Stimulated activated CD8-positive, alpha-beta memory T cell treated with anti-CD3 and anti-CD28 coated beads, Interleukin-12 subunit alpha, Interleukin-12 subunit beta, amount 100 ng/mL, for 1 hour (primary cell): Measurements from ENCODE around the gene GPR108.
A peak's percentile ranks its signal among the peaks of the same experiment; 100 is the strongest.
"Not testable (repeated sequence)": the region's sequence is repeated elsewhere in the genome, so short reads cannot be mapped to it uniquely, and the experiment has no call there.

Experiments
- DNase-seq: peaks from one replicate; pipeline ENCODE4 v3.0.0-alpha.2; 2020; ENCODE audit warnings: low read depth

Gene GPR108

GRCh38 chr19:6737284-6737872, at the start of gene GPR108:
TSS of gene GPR108 (minus strand) at chr19:6737580. CDS start at chr19:6737576, 4 bp downstream.
- DNase-seq = peak; percentile 99

- no peak for DNase-seq
These were observed 41.8 kb upstream of the GPR108 start for GRCh38 chr19:6779206-6779605.

DNA sequence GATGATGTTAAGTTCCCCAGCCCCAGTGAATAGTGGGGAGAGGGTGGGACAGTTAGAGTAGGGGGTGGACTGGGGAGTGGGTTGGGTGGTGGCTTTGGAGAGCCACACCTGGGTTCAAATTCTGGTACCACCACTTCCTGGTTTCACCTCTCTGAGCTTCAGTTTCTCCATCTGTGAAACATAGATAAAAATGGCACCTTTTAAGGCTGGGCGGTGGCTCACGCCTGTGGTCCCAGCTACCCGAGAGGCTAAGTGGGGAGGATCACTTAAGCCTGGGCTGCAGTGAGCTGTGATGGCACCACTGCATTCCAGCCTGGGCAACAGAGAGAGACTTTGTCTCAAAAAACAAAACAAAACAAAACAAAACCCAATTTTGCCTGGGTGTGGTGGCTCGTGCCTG, 41.0 kb upstream of the GPR108 start:
- no peak for DNase-seq

DNA sequence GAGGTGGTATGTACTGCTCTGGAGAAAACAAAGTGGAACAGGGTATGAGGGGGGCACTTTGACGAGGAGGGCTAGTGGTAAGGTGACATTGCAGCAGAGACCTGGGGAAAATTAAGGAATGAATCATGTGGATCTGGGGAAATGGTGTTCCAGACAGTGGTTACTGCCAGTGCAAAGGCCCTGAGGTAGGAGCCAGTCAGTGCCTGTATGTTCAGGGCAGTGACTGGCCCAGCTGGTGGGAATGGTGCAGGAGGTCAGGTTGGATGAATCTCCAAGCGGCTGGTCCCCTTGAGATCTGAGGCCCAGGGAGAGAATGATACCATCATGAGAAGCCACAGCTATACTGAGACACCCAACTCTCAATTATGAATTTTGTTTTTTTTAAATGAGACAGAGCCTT, 40.1 kb upstream of the GPR108 start:
- no peak for DNase-seq

GRCh38 chr19:6776999-6777398, 39.6 kb upstream of the GPR108 start:
- DNase-seq = no peak

- DNase-seq = not testable (repeated sequence)
These were observed 38.7 kb upstream of the GPR108 start for GRCh38 chr19:6776045-6776444.

DNA sequence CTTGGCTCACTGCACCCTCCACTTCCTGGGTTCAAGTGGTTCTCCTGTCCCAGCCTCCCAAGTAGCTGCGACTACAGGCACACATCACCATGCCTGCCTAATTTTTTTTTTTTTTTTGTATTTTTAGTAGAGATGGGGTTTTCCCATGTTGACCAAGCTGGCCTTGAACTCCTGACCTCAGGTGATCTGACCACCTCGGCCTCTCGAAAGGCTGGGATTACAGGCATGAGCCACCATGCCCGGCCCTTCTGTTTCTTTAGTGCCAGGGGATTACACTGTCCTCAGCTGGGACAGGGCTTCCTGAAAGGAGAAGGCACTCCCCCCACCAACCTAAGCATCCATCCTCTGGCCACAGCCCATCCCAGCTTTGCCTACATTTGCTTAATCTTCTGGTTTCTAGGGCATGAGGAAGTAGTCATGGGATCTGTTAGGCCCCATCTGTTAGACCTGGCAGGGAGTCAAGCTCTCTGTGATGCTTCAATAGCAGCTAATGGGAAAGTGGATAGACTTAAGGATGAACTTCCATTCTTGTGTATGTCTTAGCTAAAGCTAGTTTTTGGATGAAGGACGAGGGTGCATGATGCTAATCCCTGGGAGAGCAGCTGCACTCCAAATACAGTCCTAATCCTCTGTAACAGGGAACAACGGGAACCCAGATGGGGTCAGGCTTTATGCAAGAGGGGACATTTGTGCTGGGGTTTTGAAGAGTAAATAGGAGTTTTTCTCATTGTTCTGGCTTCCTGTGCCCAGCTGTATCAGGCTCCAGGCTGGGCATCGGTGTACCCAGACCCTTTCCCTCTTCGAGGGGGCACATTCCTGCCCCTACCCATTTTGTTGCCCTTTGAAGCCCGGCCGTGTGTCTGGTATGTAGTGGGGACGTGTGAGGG, 37.7 kb upstream of the GPR108 start:
- DNase-seq = no peak

GRCh38 chr19:6773323-6773931, 36.0 kb upstream of the GPR108 start:
- no peak for DNase-seq

DNA sequence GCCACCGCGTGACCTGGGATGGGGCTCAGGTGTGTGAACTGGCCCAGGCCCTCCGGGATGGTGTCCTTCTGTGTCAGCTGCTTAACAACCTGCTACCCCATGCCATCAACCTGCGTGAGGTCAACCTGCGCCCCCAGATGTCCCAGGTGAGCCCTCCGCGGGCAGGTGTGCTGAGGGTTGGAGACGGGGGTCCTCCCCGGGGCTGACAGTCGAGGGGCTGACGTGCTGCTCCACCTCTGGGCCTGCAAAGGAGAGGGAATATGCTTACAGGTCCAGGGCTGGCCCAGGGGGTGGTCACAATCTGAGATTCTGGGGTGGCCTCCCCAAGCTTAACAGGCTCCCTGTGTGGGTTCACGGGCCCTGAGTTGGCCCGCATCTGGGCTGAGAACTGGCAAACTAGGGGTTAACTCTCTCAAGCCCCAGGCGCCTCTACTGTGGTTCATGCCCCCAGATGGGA, 35.5 kb upstream of the GPR108 start:
- no peak for DNase-seq

- DNase-seq = peak; percentile 69
These were observed 34.9 kb upstream of the GPR108 start, which contains the start of gene VAV1 for GRCh38 chr19:6772028-6772865. TSS of gene VAV1 (plus strand) at chr19:6772708. CDS start at chr19:6772808, 100 bp downstream.

- DNase-seq = not testable (repeated sequence)
These were observed 34.3 kb upstream of the GPR108 start for GRCh38 chr19:6771648-6772027.

DNA sequence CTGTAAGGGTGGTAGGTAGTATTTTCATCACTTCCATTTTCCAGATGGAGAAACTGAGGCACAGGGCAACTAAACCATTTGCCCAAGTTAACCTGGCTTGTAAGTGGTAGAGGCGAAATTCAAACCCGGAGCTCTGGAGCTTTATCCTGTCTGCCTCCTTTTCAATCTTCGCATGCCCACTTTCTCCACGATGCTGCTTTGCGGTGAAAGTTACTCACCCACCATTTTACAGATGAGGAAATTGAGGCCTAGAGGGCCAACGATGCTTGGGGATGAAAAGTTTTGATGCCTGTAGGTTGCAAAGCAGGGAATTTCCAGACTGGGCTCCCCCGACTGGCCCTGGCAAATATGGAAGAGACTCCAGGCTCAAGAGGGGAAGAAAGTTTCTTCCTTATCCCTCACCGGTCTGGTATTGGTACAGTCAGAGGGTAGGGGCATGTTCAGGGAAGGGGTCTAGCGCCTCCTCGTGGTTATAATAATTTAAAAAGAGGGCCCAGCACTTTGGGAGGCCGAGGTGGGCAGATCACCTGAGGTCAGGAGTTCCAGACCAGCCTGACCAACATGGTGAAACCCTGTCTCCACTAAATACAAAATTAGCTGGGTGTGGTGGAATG, 31.7 kb upstream of the GPR108 start:
- no peak for DNase-seq

DNA sequence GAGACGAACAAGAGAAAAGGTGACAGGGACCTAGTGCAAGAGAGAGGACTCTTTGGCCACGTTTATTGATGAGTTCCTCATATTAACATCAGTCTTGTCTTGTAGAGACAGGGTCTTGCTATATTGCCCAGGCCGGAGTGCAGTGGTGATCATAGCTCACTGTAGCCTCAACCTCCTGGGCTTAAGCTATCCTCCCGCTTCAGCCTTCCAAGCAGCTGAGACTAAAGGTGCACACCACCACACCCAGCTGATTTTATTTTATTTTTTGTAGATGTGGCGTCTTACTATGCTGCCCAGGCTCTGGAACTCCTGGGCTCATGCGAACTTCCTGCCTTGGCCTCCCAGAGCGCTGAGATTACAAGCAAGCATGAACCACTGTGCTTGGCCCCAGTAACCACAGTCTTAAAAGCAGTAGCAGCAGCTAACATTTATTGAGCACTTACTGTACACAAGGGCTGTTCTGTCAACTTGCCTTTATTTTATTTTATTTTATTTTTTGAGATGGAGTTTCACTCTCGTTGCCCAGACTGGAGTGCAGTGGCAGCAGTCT, 30.9 kb upstream of the GPR108 start:
- no peak for DNase-seq

GRCh38 chr19:6767357-6768235, 30.2 kb upstream of the GPR108 start, which contains the start of gene SH2D3A:
TSS of gene SH2D3A (minus strand) at chr19:6767435. CDS start at chr19:6763748, 3,687 bp downstream.
- DNase-seq = peak; percentile 90

DNA sequence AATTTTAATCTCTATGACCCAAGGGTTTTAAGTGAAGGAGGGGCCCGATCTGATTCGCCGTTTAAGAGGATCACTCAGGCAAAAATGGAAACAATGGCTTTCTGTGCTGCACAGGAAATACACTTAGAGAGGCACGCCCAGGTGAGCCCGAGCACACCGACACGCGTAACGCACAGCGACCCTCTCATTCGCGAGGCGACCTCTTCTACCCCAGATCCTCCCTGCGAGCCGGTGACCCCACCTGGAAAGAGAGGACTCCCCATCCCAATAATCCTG, 29.6 kb upstream of the GPR108 start:
- DNase-seq = peak; percentile 44

DNA sequence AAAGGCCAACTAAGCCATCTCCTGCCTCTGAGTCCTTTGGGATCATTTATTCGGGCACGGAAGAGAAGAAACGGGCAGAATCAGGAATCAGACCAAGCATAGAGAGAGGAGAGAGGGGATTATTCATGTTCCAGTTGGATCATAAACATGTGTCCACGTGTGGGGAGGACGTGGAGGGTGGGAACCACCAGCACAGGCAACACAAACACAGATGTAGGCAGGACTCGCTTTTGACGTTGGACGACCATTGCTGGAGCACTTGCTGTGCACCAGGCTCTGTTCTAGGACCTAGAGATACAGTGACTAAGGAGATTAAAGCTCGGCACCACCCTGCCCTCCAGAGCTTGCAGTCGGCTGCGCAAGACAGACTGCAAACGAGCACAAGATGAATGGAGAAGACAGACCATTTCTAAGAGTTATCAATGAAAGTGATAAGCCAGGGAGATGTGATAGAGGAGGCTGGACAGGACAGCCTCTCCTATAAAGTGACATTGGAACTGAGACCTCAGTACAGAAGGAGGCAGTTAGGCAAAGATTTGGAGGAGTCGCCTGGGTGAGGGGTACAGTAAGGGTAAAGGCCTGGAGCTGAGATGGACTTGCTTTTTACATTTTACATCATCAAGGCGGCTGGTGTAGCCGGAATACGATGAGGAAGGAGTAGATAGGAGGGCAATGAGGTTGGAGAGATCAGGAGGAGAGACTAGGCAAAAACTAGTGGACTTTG, 29.1 kb upstream of the GPR108 start:
- no peak for DNase-seq

DNA sequence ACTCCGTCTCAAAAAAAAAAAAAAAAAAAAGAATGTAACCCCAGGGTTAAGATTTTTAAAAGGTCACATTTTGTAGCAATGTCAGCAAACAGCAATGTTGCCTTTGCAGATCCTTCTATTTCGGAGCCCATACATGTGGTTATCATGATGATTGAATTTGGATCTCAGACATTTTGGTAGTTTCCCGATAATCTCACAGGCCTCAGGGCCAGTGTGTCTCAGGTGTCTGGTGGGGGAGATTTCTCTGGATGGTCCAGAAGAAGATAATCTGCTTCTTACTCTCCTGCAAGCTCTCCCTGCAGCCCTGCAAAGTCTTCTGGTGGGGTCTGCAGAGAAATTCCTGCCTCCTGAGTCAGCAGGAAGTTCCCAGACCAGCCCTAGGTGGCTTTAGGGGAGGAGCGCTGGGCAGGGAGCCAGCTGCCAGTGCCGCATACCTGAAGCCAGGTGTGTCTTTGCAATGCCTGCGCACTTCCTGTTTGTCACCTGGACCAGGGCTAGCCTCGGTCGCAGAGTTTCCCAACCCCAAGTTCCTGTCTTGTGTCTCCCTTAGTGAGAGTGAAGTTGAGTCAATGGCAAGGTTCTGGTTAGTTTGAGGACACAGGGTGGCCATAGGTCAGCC, 28.5 kb upstream of the GPR108 start:
- no peak for DNase-seq

DNA sequence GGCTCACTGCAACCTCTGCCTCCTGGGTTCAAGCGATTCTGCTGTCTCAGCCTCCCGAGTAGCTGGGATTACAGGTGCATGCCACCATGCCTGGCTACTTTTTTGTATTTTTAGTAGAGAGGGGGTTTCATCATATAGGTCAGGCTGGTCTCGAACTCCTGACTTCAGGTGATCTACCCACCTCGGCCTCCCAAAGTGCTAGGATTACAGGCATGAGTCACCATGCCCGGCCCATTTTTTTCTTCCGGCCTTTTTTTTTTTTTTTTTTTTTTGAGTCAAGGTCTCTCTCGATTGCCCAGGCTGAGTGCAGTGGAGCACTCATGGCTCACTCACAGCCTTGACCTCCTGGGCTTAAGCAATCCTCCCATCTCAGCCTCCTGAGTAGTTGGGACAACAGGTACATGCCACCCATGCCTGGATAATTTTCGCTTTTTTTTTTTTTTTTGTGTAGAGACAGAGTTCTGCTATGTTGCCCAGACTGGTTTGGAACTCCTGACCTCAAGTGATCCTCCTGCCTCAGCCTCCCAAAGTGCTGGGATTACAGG, 24.9 kb upstream of the GPR108 start:
- DNase-seq = not testable (repeated sequence)
